ENCODE results near the gene PRKCQ. TPM values are rescaled to one million over a fixed set of nuclear protein-coding genes. Genes with fewer than 3 reads are reported as not detected.

Gene PRKCQ
- total and polyA plus RNA-seq, 2 of the 8 experiments (the other 6 are each of a cell fraction or from before 2014, with no cell fraction given) = 9.1 to 22.6 TPM

DNA sequence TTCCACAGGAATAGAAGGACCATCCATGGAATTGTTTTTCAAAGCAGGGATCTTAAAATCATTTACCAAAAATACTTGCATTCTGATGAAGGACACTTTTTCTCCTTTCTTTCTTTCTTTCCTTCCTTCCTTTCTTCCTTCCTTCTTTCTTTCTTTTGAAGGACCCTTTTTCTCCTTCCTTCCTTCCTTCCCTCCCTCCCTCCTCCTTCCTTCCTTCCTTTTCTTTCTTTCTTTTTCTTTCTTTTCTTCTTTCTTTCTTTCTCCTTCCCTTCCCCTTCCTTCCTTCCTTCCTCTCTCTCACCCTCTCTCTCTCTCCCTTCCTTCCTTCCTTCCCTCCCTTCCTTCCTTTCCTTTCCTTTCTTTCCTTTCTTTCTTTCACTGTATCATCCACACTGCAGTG is 74.8 kb downstream of the PRKCQ start:
- Histone ChIP-seq H3K56ac (replicated peaks; ENCODE audit: insufficient read length, low read depth, low read length) (no peak overlapping the region), H3K4me3 (ENCODE audit: extremely low read depth in 1 of 4, insufficient read depth in 2 of 4, low read depth in 3 of 4, low read length in 4 of 4) (no peak overlapping the region), H3K4me2 (ENCODE audit: insufficient read depth in 1 of 2, low read depth in 2 of 2, low read length in 2 of 2) (no peak overlapping the region), H2BK20ac (ENCODE audit: low read length) (no peak overlapping the region), H3K27me3 (replicated peaks in 1 of 4; ENCODE audit: control insufficient read depth in 3 of 4, extremely low read depth in 1 of 4, insufficient read depth in 3 of 4, low read length in 3 of 4) (no peaks in the 10 kb centered on the region), H3K9me3 (ENCODE audit: insufficient read depth in 2 of 2, low read depth in 1 of 2, low read length in 1 of 2) (no peaks in the 10 kb centered on the region), H4K20me1 (replicated peaks in 1 of 2; ENCODE audit: control insufficient read depth in 1 of 2, insufficient read depth in 2 of 2, low read length in 2 of 2) (no peaks in the 10 kb centered on the region), H2BK5ac (ENCODE audit: low read depth, low read length) (no peak overlapping the region), H3K79me2 (ENCODE audit: control insufficient read depth in 1 of 2, insufficient read depth in 2 of 2, low read length in 2 of 2) (no peaks in the 10 kb centered on the region), H3K36me3 (ENCODE audit: control insufficient read depth in 2 of 4, insufficient read depth in 4 of 4, low read length in 3 of 4) (no peaks in the 10 kb centered on the region; a peak in 1 of 8 replicates), H3K27ac (ENCODE audit: low read depth, low read length) (no peak overlapping the region), H2BK15ac (ENCODE audit: low read length) (no peak overlapping the region), H2BK12ac (ENCODE audit: low read depth, low read length) (no peak overlapping the region), H3K9ac (replicated peaks in 1 of 4; ENCODE audit: extremely low read depth in 1 of 4, low read depth in 3 of 4, low read length in 3 of 4) (no peak overlapping the region), H4K8ac (ENCODE audit: extremely low read depth, insufficient read depth, low read length) (no peak overlapping the region), H3K4me1 (replicated peaks in 1 of 4; ENCODE audit: control insufficient read depth in 3 of 4, insufficient read depth in 4 of 4, low read length in 3 of 4) (no peaks in the 10 kb centered on the region), H3K18ac (ENCODE audit: extremely low read depth, low read length) (no peak overlapping the region), H3K14ac (ENCODE audit: insufficient read length) (no peak overlapping the region), H3K23ac (ENCODE audit: insufficient read length) (no peak overlapping the region), H3K79me1 (ENCODE audit: low read depth, low read length) (no peaks in the 10 kb centered on the region), H3K4ac (replicated peaks; ENCODE audit: insufficient read length, low read depth, low read length) (no peak overlapping the region), H2AK5ac (ENCODE audit: low read depth, low read length) (no peak overlapping the region), H4K91ac (replicated peaks; ENCODE audit: insufficient read length, low read length) (no peak overlapping the region), H4K5ac (ENCODE audit: insufficient read length, low read depth, low read length) (no peak overlapping the region), H3K23me2 (ENCODE audit: low read depth, low read length) (no peaks in the 10 kb centered on the region), H2AFZ (ENCODE audit: low read length) (no peak overlapping the region), H2BK120ac (replicated peaks; ENCODE audit: low read depth, low read length) (no peak overlapping the region)
- POLR2A ChIA-PET (ENCODE audit: partially characterized antibody) = no interaction called here
- DNase-seq (ENCODE audit: low read depth in 1 of 2, low spot score in 2 of 2) = no peak
- CTCF ChIA-PET (ENCODE audit: partially characterized antibody) = interaction anchor here (1.3 kb wide), 1 partner anchor 22 kb away, joined by 3 read pairs; no protein-coding TSS in a partner anchor
- no peak for FAIRE-seq
- TF ChIP-seq GTF2F1 (IDR thresholded peaks at IDR 0.05; ENCODE audit: borderline replicate concordance, low read depth, low read length) = no peak
- no peak for TF ChIP-seq SP2 (IDR thresholded peaks at IDR 0.05; ENCODE audit: low read length)
- TF ChIP-seq SIN3A (conservative IDR thresholded peaks at IDR 0.05 in 1 of 2, IDR thresholded peaks at IDR 0.05 in 1 of 2; ENCODE audit: low read depth in 1 of 2, low read length in 2 of 2) = no peak
- TF ChIP-seq BCL11A (IDR thresholded peaks at IDR 0.05; ENCODE audit: low read depth in 2 of 2, low read length in 2 of 2) = no peak
- TF ChIP-seq RBBP5 (IDR thresholded peaks at IDR 0.05; ENCODE audit: borderline replicate concordance, low read depth, low read length) = no peak
- TF ChIP-seq CHD1 (IDR thresholded peaks at IDR 0.05; ENCODE audit: low read depth, low read length) = no peak
